ENCODE measurements around the gene CPA5. TPM values are rescaled to one million over a fixed set of nuclear protein-coding genes. Genes with fewer than 3 reads are reported as not detected.

The CPA5 gene
- total and polyA plus RNA-seq, 2 of the 8 experiments (the other 6 are each of a cell fraction or from before 2014, with no cell fraction given): 0.12 TPM; not detected in 1

GRCh38 chr7:130303127-130303526, 41.5 kb upstream of the CPA5 start:
- Histone ChIP-seq H3K79me2 (ENCODE audit: control insufficient read depth in 1 of 2, insufficient read depth in 2 of 2, low read length in 2 of 2) (no peaks in the 10 kb centered on the region), H3K9me3 (ENCODE audit: insufficient read depth in 2 of 2, low read depth in 1 of 2, low read length in 1 of 2) (no peaks in the 10 kb centered on the region), H4K91ac (replicated peaks; ENCODE audit: insufficient read length, low read length) (no peak overlapping the region), H2AFZ (ENCODE audit: low read length) (no peak overlapping the region), H3K4me1 (replicated peaks in 1 of 4; ENCODE audit: control insufficient read depth in 3 of 4, insufficient read depth in 4 of 4, low read length in 3 of 4) (no peaks in the 10 kb centered on the region), H2BK20ac (ENCODE audit: low read length) (no peak overlapping the region), H3K27ac (ENCODE audit: low read depth, low read length) (no peak overlapping the region), H3K56ac (replicated peaks; ENCODE audit: insufficient read length, low read depth, low read length) (no peak overlapping the region), H2AK5ac (ENCODE audit: low read depth, low read length) (no peak overlapping the region), H2BK12ac (ENCODE audit: low read depth, low read length) (no peak overlapping the region), H3K4me2 (ENCODE audit: insufficient read depth in 1 of 2, low read depth in 2 of 2, low read length in 2 of 2) (no peak overlapping the region), H3K9ac (replicated peaks in 1 of 4; ENCODE audit: extremely low read depth in 1 of 4, low read depth in 3 of 4, low read length in 3 of 4) (no peak overlapping the region), H3K4ac (replicated peaks; ENCODE audit: insufficient read length, low read depth, low read length) (no peak overlapping the region), H3K79me1 (ENCODE audit: low read depth, low read length) (no peaks in the 10 kb centered on the region), H3K23me2 (ENCODE audit: low read depth, low read length) (no peaks in the 10 kb centered on the region), H4K5ac (ENCODE audit: insufficient read length, low read depth, low read length) (no peak overlapping the region), H3K14ac (ENCODE audit: insufficient read length) (no peak overlapping the region), H3K27me3 (replicated peaks in 1 of 4; ENCODE audit: control insufficient read depth in 3 of 4, extremely low read depth in 1 of 4, insufficient read depth in 3 of 4, low read length in 3 of 4) (no peaks in the 10 kb centered on the region), H2BK5ac (ENCODE audit: low read depth, low read length) (no peak overlapping the region), H3K18ac (ENCODE audit: extremely low read depth, low read length) (no peak overlapping the region), H4K20me1 (replicated peaks in 1 of 2; ENCODE audit: control insufficient read depth in 1 of 2, insufficient read depth in 2 of 2, low read length in 2 of 2) (no peaks in the 10 kb centered on the region), H4K8ac (ENCODE audit: extremely low read depth, insufficient read depth, low read length) (no peak overlapping the region), H2BK120ac (replicated peaks; ENCODE audit: low read depth, low read length) (no peak overlapping the region), H2BK15ac (ENCODE audit: low read length) (no peak overlapping the region), H3K4me3 (ENCODE audit: extremely low read depth in 1 of 4, insufficient read depth in 2 of 4, low read depth in 3 of 4, low read length in 4 of 4) (no peak overlapping the region), H3K36me3 (ENCODE audit: control insufficient read depth in 2 of 4, insufficient read depth in 4 of 4, low read length in 3 of 4) (no peaks in the 10 kb centered on the region), H3K23ac (ENCODE audit: insufficient read length) (no peak overlapping the region)
- POLR2A ChIA-PET (ENCODE audit: partially characterized antibody): no interaction called here
- DNase-seq (ENCODE audit: low read depth in 1 of 2, low spot score in 2 of 2) (no peak), FAIRE-seq (no peak)
- TF ChIP-seq POLR2AphosphoS5 (IDR thresholded peaks at IDR 0.05; ENCODE audit: low read depth, low read length) (no peak), CHD1 (IDR thresholded peaks at IDR 0.05; ENCODE audit: low read depth, low read length) (no peak)
- CTCF ChIA-PET (ENCODE audit: partially characterized antibody): interaction anchor here (1.1 to 1.5 kb wide), 4 partner anchors 25 to 78 kb away, joined by 3 to 4 read pairs (median 4); no protein-coding TSS in a partner anchor
- WGBS, 2 experiments (ENCODE audit: extremely low coverage in 1 of 2, insufficient coverage in 1 of 2, insufficient read length in 1 of 2, insufficient replicate concordance in 2 of 2, low coverage in 1 of 2, low lambda C conversion rate in 2 of 2, missing lambda C conversion rate in 1 of 2): 85% methylated on average over 2 of the region's 2 CpGs; no CpG with 5 or more reads in 1 of the 2 experiments

Measured in H1 (cell line).